GM23248 (cell line): ENCODE results near the gene XRN2. TPM values are rescaled to one million over a fixed set of nuclear protein-coding genes. Genes with fewer than 3 reads are reported as not detected.
"Not testable (repeated sequence)": the region's sequence is repeated elsewhere in the genome, so short reads cannot be mapped to it uniquely, and the experiment has no call there.

Experiments used
- DNase-seq: peaks from one replicate; pipeline ENCODE4 v3.0.0-alpha.2; 2015
- H2AFZ ChIP-seq: fragments of 200-600 bp; sonication (generic); 2 replicates; pipeline ENCODE4 v1.6.1; 2016; ENCODE audit warnings: antibody characterized with exemption
- H3F3A ChIP-seq: fragments of 200-600 bp; sonication (generic); 2 replicates; pipeline ENCODE4 v1.6.1; 2016; ENCODE audit warnings: mild to moderate bottlenecking, antibody characterized with exemption, mixed run types; ENCODE audit not compliant: insufficient read depth
- H3K27ac ChIP-seq: fragments of 200-600 bp; sonication (generic); 2 replicates; pipeline ENCODE4 v1.5.1; 2016; ENCODE audit warnings: mild to moderate bottlenecking
- H3K27me3 ChIP-seq: fragments of 200-600 bp; sonication (generic); replicated peaks from 2 replicates; pipeline ENCODE4 v1.6.1; 2016; ENCODE audit warnings: mild to moderate bottlenecking; ENCODE audit not compliant: insufficient read depth
- H3K36me3 ChIP-seq: fragments of 200-600 bp; sonication (generic); 2 replicates; pipeline ENCODE4 v1.6.1; 2016; ENCODE audit warnings: low read depth, mild to moderate bottlenecking
- H3K4me1 ChIP-seq: fragments of 200-600 bp; sonication (generic); 2 replicates; pipeline ENCODE4 v1.6.1; 2016; ENCODE audit warnings: mild to moderate bottlenecking; ENCODE audit not compliant: insufficient read depth
- H3K4me2 ChIP-seq: fragments of 200-600 bp; sonication (generic); one replicate; pipeline ENCODE4 v1.6.1; 2016; ENCODE audit warnings: mild to moderate bottlenecking; ENCODE audit not compliant: unreplicated experiment
- H3K4me3 ChIP-seq: fragments of 200-600 bp; sonication (generic); 2 replicates; pipeline ENCODE4 v1.5.1; 2016; ENCODE audit warnings: mild to moderate bottlenecking
- H3K79me2 ChIP-seq: fragments of 200-600 bp; sonication (generic); 2 replicates; pipeline ENCODE4 v1.6.1; 2016; ENCODE audit warnings: mild to moderate bottlenecking; ENCODE audit not compliant: insufficient read depth
- H3K9ac ChIP-seq: fragments of 200-600 bp; sonication (generic); 2 replicates; pipeline ENCODE4 v1.6.1; 2016; ENCODE audit warnings: mild to moderate bottlenecking
- H3K9me2 ChIP-seq: fragments of 200-600 bp; sonication (generic); 2 replicates; pipeline ENCODE4 v1.6.1; 2016; ENCODE audit warnings: mixed run types, mild to moderate bottlenecking, moderate library complexity; ENCODE audit not compliant: insufficient read depth
- H3K9me3 ChIP-seq: fragments of 200-600 bp; sonication (generic); one replicate; pipeline ENCODE4 v1.6.1; 2017; ENCODE audit warnings: low read depth
- H4K20me1 ChIP-seq: fragments of 200-600 bp; sonication (generic); 2 replicates; pipeline ENCODE4 v1.6.0; 2016; ENCODE audit not compliant: insufficient read depth
- EZH2 ChIP-seq: fragments of 200-600 bp; sonication (generic); IDR thresholded peaks from 2 replicates; pipeline ENCODE4 v1.6.1; 2018; ENCODE audit warnings: antibody characterized with exemption, mild to moderate bottlenecking; ENCODE audit not compliant: insufficient read depth, poor library complexity, severe bottlenecking
- EZH2phosphoT487 ChIP-seq: fragments of 200-600 bp; sonication (generic); IDR thresholded peaks from 2 replicates; pipeline ENCODE4 v1.6.1; 2018; ENCODE audit warnings: antibody characterized with exemption, moderate library complexity, mild to moderate bottlenecking, low read depth; ENCODE audit not compliant: insufficient read depth
- WGBS, 2 experiments: methylation state at CpG; one replicate each; pipeline ENCODE4 v1.1.6; 2015 to 2017; ENCODE audit warnings: low lambda C conversion rate in 2 of 2, low coverage in 1 of 2; ENCODE audit errors: missing lambda C conversion rate in 2 of 2; 5-methylcytosine and 5-hydroxymethylcytosine counted together
- in situ Hi-C: fragments of 300-500 bp; cut with MboI; formaldehyde crosslinking; loops from 2 replicates; pipeline ENCODE4 v1.15.0; 2020
- polyA plus RNA-seq: library from polyadenylated mRNA; unstranded; fragments of >200 nt; fragmentation: Nextera tagmentation; extraction: Ambion mirVana; gene quantifications from 2 replicates; pipeline ENCODE4 v1.2.1, GENCODE V29; 2016
- total RNA-seq: library from RNA; depleted of rRNA; stranded (reverse); fragments of >200 nt; shearing (Covaris generic); gene quantifications from 2 replicates; pipeline ENCODE4 v1.2.3, GENCODE V29; 2014

The XRN2 gene
- total and polyA plus RNA-seq, 2 experiments from 2014 or later = 55.0 to 78.9 TPM

- Histone ChIP-seq H3K4me1 (peaks cover 18% of the 10 kb centered on the region), H4K20me1 (no peaks in the 10 kb centered on the region), H3K79me2 (peaks cover 11% of the 10 kb centered on the region; the same call in 1 of the 2 replicates), H3K27ac (peak overlapping the region; percentile 43), H3K9me2 (no peaks in the 10 kb centered on the region), H2AFZ (no peak overlapping the region), H3K9ac (no peak overlapping the region; the same call in 1 of the 2 replicates), H3K9me3 (no peaks in the 10 kb centered on the region), H3K36me3 (peaks cover 30% of the 10 kb centered on the region), H3K27me3 (no peaks in the 10 kb centered on the region), H3K4me3 (no peak overlapping the region), H3K4me2 (peak overlapping the region; percentile 17), H3F3A (peaks cover 26% of the 10 kb centered on the region)
- no peak for TF ChIP-seq EZH2phosphoT487
- peak; percentile 15 for DNase-seq
- WGBS, 2 experiments = 93 to 100% methylated on average over 1 of the region's 1 CpG
- in situ Hi-C loops = no loop called here
These were observed 57.6 kb downstream of the XRN2 start for GRCh38 chr20:21360705-21361104.

GRCh38 chr20:21361266-21361665, 58.1 kb downstream of the XRN2 start:
- Histone ChIP-seq H3K79me2 (peaks cover 11% of the 10 kb centered on the region; the same call in 1 of the 2 replicates), H3K9ac (no peak overlapping the region), H3F3A (peaks cover 26% of the 10 kb centered on the region), H3K4me3 (no peak overlapping the region), H3K27ac (peak overlapping the region; percentile 43), H3K27me3 (no peaks in the 10 kb centered on the region), H4K20me1 (no peaks in the 10 kb centered on the region), H3K9me2 (no peaks in the 10 kb centered on the region), H3K9me3 (no peaks in the 10 kb centered on the region), H2AFZ (no peak overlapping the region), H3K4me1 (peaks cover 18% of the 10 kb centered on the region), H3K4me2 (peak overlapping the region; percentile 17), H3K36me3 (peaks cover 28% of the 10 kb centered on the region)
- peak; percentile 50 for DNase-seq
- in situ Hi-C loops = no loop called here
- WGBS, 2 experiments = 32 to 34% methylated on average over 2 of the region's 2 CpGs
- TF ChIP-seq EZH2phosphoT487 (no peak), EZH2 (no peak)

DNA sequence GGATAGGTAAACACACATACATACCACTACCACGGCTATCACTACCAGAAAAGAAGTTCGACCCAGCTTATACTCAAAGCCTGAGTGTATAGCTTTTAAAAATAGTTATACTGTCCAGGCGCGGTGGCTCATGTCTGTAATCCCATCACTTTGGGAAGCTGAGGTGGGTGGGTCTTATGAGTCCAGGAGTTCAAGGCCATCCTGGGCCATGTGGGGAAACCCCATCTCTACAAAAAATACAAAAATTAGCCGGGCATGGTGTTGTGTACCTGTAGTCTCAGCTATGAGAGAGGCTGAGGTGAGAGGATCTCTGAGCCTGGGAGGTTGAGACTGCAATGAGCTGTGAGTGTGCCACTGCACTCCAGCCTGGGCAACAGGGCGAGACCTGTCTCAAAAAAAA, 61.3 kb downstream of the XRN2 start:
- Histone ChIP-seq H3K36me3 (peaks cover 22% of the 10 kb centered on the region; the same call in 1 of the 2 replicates), H3K4me1 (peaks cover 18% of the 10 kb centered on the region), H3K9ac (no peak overlapping the region), H3K27ac (no peak overlapping the region), H3K4me2 (no peak overlapping the region), H3K9me3 (no peaks in the 10 kb centered on the region), H4K20me1 (no peaks in the 10 kb centered on the region), H3K9me2 (no peaks in the 10 kb centered on the region), H3K27me3 (no peaks in the 10 kb centered on the region), H3F3A (peaks cover 25% of the 10 kb centered on the region), H3K4me3 (no peak overlapping the region), H3K79me2 (peaks cover 19% of the 10 kb centered on the region), H2AFZ (no peak overlapping the region)
- TF ChIP-seq EZH2 = no peak
- TF ChIP-seq EZH2phosphoT487 = no peak
- 98 to 99% methylated on average over 6 of the region's 6 CpGs for WGBS, 2 experiments
- DNase-seq = no peak
- in situ Hi-C loops = no loop called here

DNA sequence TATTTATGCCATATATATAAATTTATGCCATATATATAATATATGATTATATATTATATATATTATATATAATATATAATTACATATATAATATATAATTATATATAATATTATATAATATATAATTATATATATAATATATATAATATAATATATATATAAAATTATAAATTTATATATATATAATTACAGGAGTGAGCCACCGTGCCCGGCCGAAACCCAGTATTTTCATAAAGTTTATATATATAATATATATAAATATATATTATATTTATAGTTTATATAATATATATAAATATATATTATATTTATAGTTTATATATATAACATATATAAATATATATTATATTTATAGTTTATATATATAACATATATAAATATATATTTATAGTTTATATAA, 62.6 kb downstream of the XRN2 start:
- WGBS, 2 experiments = 97 to 100% methylated on average over 3 of the region's 3 CpGs

GRCh38 chr20:21366273-21366672, 63.1 kb downstream of the XRN2 start:
- H3K9ac ChIP-seq, H3K4me3 ChIP-seq, H3K27me3 ChIP-seq, H3K4me2 ChIP-seq, in situ Hi-C loops, H3K4me1 ChIP-seq, H3K9me3 ChIP-seq, H3K27ac ChIP-seq, H3F3A ChIP-seq, H4K20me1 ChIP-seq, H3K9me2 ChIP-seq, H2AFZ ChIP-seq: not testable (repeated sequence)
- DNase-seq = peak; percentile 15
- Histone ChIP-seq H3K79me2 (peaks cover 38% of the 10 kb centered on the region), H3K36me3 (peaks cover 24% of the 10 kb centered on the region; the same call in 1 of the 2 replicates)
- 76 to 79% methylated on average over 7 to 9 of the region's 9 CpGs for WGBS, 2 experiments

More for the DNA sequence above, 62.6 kb downstream of the XRN2 start:
- H3K79me2 ChIP-seq = peaks cover 33% of the 10 kb centered on the region
- no peaks in the 10 kb centered on the region for H3K9me3 ChIP-seq
- peaks cover 12% of the 10 kb centered on the region for H3K4me1 ChIP-seq
- H2AFZ ChIP-seq = no peak overlapping the region
- TF ChIP-seq EZH2phosphoT487 = no peak
- no peak for TF ChIP-seq EZH2
- no peak overlapping the region for H3K9ac ChIP-seq
- H4K20me1 ChIP-seq = no peaks in the 10 kb centered on the region
- H3K9me2 ChIP-seq = no peaks in the 10 kb centered on the region
- H3K4me2 ChIP-seq = no peak overlapping the region
- H3K27me3 ChIP-seq = no peaks in the 10 kb centered on the region
- H3K36me3 ChIP-seq = peaks cover 24% of the 10 kb centered on the region; the same call in 1 of the 2 replicates
- DNase-seq = no peak
- no peak overlapping the region for H3K27ac ChIP-seq
- H3F3A ChIP-seq = peaks cover 11% of the 10 kb centered on the region
- in situ Hi-C loops = no loop called here
- H3K4me3 ChIP-seq = no peak overlapping the region
